ENCODE measurements around the gene MYBPC3.

- TF ChIP-seq CTCF (IDR thresholded peaks at IDR 0.05) (no peak), POLR2A (IDR thresholded peaks at IDR 0.05) (no peak), POLR2AphosphoS5 (IDR thresholded peaks at IDR 0.05; ENCODE audit: insufficient read depth in 1 of 2, low read depth in 1 of 2) (peak in 1 of 2 donors; percentile 0)
Observed at GRCh38 chr11:47395223-47396048, 42.9 kb upstream of the MYBPC3 start.

Data from vagina (tissue), 2 donors.